NCI-H524 treated with DMSO at 0.1 percent for 48 hours (cell line): ENCODE data around the gene HDAC4.

ENCODE experiments used
- DNase-seq: peaks from one replicate; lab custom pipeline; 2025; lab: John Stamatoyannopoulos, UW

HDAC4 gene

GRCh38 chr2:239348563-239349452 lies 52.0 kb downstream of the HDAC4 start:
- no peak for DNase-seq

- DNase-seq = no peak
Measured at GRCh38 chr2:239346676-239347075, 54.1 kb downstream of the HDAC4 start.

GRCh38 chr2:239345251-239345650 lies 55.6 kb downstream of the HDAC4 start:
- DNase-seq = no peak

- DNase-seq = no peak
Measured at GRCh38 chr2:239344857-239345216, 56.0 kb downstream of the HDAC4 start.

GRCh38 chr2:239343946-239344856 lies 56.6 kb downstream of the HDAC4 start:
- DNase-seq = no peak

GRCh38 chr2:239343460-239343859 lies 57.4 kb downstream of the HDAC4 start:
- DNase-seq = no peak

- no peak for DNase-seq
Measured at GRCh38 chr2:239341840-239342239, 59.0 kb downstream of the HDAC4 start.

- no peak for DNase-seq
Measured at GRCh38 chr2:239341146-239341732, 59.6 kb downstream of the HDAC4 start.

GRCh38 chr2:239339726-239340601 lies 60.9 kb downstream of the HDAC4 start:
- DNase-seq = no peak

- no peak for DNase-seq
Measured at GRCh38 chr2:239339241-239339640, 61.6 kb downstream of the HDAC4 start.

- DNase-seq = no peak
Measured at GRCh38 chr2:239337877-239338484, 62.8 kb downstream of the HDAC4 start.

GRCh38 chr2:239337122-239337876 lies 63.5 kb downstream of the HDAC4 start:
- DNase-seq = no peak

- no peak for DNase-seq
Measured at GRCh38 chr2:239331560-239331959, 69.3 kb downstream of the HDAC4 start.

GRCh38 chr2:239330836-239331235 lies 70.0 kb downstream of the HDAC4 start:
- DNase-seq = no peak

- no peak for DNase-seq
Measured at GRCh38 chr2:239329972-239330572, 70.7 kb downstream of the HDAC4 start.

GRCh38 chr2:239329284-239329971 lies 71.4 kb downstream of the HDAC4 start:
- DNase-seq = no peak

GRCh38 chr2:239328351-239329191 lies 72.2 kb downstream of the HDAC4 start:
- DNase-seq = no peak
